Right renal cortex interstitium (tissue), 3 donors: ENCODE measurements around the gene PAGE1. TPM values are rescaled to one million over a fixed set of nuclear protein-coding genes. Genes with fewer than 3 reads are reported as not detected.
A peak's percentile ranks its signal among the peaks of the same experiment; 100 is the strongest.
"Not testable (repeated sequence)": the region's sequence is repeated elsewhere in the genome, so short reads cannot be mapped to it uniquely, and the experiment has no call there.

Experiments
- DNase-seq, 3 donors: peaks; one replicate each; pipeline ENCODE4 v3.0.0-alpha.2; 2013; ENCODE audit warnings: low read depth in 3 of 3, low spot score in 2 of 3
- polyA plus RNA-seq, 3 donors: library from polyadenylated mRNA; unstranded; fragments of 120-200 nt; gene quantifications; one replicate each; pipeline ENCODE4 v1.2.1, GENCODE V29; 2013; ENCODE audit not compliant: insufficient read length in 3 of 3

Gene PAGE1
- polyA plus RNA-seq: not detected

- no peak for DNase-seq
Measured at GRCh38 chrX:49695276-49696180, at the start of gene PAGE1. Gene PAGE1 (minus strand): TSS chrX:49695984. CDS start chrX:49694770, 1,214 bp downstream.

DNA sequence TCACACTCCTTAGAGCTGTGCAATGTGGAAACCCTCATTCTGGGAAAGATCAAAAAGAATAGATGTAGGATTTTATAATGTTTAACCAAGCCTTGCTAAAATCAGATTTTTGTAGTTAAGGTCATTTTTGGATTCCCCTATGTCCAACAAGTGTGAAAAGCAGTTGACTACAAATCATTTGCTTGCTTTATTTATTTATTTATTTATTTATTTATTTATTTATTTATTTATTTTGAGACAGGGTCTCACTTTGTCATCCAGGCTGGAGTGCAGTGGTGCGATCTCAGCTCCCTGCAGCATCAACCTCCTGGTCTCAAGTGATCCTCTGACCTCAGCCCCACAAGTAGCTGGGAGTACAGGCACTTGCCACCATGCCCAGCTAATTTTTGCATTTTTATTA, 45.7 kb upstream of the PAGE1 start:
- not testable (repeated sequence) for DNase-seq

DNA sequence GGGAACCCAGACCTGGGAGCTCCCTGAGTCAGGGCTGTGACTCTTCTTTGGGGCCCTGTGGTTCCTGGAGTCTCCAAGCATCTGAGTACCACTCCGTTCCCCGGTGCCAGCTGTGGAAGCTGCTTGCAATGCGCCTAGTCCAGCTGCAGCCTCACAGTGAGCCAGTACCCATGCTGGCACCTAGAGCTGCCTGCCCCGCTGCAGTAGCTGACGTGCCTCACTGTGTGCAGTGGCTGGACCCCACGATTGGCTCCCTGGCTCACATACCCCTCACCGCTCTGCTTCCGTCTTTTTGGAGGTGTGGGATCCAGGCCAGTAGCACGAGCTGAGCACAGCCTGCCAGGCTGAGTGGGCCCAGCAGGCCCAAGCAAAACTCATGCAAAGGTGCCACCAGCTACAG, 32.1 kb upstream of the PAGE1 start:
- no peak for DNase-seq

DNA sequence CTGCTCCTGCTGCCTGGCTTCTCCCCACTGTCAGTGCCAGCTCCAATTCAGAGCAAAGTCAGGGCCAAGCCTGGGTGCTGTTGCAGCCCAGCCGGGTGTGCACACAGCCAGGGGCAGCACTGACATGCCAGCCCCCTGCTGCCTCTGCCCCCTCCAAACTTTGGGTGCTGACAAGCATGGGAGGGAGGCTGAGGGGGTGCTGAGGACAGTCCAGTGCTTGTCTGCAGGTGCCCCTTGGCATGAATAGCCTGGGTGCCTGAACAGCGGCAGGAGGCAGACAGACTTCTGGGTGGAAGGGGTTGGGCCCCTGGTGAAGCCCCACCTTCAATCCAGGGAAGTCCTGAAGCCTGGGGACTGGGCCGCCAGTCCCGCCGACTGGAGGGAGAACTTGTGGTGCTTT, 31.2 kb upstream of the PAGE1 start:
- DNase-seq: no peak

DNA sequence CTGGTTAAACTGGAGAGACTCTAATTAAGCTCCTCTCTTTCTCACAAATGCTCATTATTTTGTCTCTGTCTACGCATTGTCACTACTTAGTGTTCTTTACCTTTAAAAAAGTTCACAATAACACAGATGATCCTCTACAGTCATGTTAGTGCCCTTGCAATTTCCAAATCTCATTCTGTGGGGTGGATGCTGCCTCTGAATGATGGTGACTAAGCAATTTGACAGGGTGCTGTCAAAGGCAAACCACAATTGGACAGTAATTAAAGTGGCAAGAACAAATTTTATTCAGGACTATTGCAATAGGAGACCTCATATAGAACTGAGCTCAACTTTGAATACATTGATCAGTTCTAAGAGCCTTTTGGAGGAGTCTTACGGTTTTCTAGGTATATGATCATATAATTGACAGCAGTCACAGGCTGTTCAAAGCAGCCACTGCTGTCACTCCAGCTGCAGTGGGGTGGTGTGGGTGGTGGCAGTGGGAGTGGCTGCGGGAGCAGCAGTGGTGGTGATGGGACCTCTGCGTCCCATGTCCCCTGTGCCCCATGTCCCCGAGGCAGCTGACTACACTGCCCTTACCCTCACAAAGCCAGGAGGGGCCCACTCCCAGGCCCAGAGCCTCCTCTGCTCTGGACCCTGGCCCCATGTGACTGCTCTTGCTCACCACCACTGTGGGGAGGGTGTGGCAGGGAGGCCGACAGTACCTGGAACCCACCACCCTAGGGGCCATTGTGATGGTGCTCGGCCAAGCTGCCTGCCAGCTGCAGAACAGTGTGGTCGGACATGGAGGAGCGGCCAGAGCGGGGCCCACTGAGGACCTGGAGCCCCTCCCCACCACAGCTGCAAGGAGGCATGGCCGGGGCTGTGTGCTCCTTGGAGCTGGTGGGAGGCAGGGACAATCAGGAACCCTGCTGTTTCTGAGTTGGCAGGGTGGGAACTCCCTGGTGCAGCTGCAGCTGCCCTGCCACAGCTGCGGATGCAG, 30.4 kb upstream of the PAGE1 start:
- no peak for DNase-seq

DNA sequence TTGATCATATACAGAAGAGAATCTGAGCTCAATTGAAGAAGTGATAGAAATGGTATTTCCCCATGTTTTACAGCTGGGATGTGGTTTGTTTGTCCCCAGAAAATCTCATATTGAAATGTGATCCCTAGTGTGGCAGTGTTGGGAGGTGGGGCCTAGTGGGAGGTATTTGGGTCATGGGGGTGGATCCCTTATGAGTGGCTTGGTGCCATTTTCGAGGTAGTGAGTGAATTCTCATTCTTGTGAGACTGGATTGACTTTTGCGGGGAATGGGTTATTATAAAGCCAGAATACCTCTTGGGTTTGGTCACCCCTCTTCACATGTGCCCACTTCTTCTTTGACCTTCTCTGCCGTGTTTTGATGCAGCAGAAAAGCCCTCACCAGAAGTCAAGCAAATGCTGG, 29.6 kb upstream of the PAGE1 start:
- no peak for DNase-seq

GRCh38 chrX:49720106-49720505, 24.3 kb upstream of the PAGE1 start:
- not testable (repeated sequence) for DNase-seq

GRCh38 chrX:49712577-49712976, 16.8 kb upstream of the PAGE1 start:
- no peak for DNase-seq

DNA sequence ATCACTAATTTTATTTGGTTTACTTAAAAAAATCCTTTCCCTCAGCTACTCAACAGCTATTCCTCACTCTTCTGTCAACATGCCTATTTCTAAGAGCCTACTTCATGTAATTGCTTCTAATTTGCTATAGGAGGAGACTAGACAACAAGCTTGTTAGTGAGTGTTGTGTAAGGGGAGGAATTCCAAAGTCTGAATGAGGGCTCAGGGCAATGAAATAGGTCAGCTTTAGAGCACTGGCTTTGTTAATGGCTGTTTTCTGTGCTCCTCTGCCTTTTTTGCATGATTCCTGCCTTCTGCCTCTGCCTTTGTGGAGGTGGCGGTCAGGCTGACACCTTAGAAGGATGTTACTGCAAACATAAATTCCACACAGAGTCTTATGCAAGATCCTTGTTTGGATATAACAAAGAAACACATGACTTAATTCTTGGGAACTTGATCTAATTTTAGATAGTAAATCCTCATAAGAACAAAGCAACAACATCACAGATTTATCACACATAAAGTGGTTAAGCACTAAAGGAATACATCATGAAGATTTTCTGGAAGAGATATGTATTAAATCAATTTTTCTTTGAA, 15.0 kb upstream of the PAGE1 start:
- no peak for DNase-seq

DNA sequence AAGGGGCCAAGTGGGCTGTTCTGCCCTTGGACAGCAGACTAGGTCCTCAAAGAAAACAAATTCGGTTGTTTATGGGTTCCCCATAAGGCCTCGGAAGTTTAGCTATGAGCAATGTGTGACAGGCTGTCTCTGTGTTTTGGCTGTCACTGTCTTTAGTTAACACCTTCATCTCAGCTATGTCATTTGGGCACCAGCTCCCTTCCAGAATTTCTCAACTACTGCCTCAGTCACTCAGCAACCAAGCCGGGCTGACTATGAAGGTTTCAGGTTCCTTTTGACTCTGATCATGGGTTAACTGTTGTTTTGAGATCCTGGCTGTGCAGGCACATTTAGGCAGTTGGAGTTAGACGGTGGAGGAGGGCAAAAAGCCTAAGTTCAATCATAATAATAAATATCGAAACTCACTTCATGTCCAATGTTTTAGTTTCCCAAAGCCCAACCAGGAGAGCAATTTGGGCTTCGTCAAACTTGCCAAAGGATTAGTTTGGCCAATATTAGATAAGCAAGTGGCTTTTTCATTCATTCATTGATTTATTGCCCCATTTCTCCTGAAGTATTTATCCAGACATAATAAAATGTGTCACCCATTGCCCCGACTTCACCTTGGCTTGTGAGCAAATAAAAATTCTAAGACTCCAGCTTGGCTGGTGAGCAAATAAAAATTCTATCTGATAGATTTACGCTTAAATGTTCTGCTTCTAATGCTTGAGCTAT, 9.1 kb upstream of the PAGE1 start:
- peak in 1 of 3 donors; percentile 1 for DNase-seq

DNA sequence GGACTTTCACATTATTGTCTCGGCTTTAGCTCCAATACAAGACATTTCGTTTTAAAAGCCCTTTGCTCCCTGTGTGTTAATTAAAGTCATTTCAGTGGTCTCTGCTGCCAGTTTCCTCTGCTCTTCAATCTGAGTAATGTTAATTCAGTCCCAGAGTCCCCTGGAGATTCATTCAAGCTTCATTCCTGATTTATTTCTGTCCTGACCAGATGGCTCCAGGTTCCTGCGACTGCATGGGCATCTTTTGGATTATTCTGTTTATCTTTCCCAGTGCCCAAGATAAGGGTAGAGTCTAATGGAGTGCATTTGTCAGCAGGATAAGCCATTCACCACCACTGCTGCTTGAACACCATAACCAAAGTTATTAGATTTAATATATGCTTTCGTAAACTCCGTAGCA, 6.1 kb upstream of the PAGE1 start:
- DNase-seq: no peak

DNA sequence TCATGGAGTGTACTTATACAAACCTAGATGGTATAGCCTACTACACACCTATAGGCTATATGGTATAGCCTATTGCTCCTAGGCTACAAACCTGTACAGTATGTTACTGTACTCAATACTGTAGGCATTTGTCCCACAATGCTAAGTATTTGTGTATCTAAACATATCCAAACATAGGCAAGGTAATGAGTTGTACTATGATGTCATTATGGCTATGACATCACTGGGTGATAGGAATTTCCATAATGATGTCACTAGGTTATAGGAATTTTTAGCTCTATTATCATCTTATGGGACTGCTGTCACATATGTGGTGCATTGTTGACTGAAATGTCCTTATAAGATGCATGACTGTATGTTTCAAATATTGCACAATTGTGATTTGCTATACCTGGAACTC, 5.5 kb upstream of the PAGE1 start:
- DNase-seq: no peak

DNA sequence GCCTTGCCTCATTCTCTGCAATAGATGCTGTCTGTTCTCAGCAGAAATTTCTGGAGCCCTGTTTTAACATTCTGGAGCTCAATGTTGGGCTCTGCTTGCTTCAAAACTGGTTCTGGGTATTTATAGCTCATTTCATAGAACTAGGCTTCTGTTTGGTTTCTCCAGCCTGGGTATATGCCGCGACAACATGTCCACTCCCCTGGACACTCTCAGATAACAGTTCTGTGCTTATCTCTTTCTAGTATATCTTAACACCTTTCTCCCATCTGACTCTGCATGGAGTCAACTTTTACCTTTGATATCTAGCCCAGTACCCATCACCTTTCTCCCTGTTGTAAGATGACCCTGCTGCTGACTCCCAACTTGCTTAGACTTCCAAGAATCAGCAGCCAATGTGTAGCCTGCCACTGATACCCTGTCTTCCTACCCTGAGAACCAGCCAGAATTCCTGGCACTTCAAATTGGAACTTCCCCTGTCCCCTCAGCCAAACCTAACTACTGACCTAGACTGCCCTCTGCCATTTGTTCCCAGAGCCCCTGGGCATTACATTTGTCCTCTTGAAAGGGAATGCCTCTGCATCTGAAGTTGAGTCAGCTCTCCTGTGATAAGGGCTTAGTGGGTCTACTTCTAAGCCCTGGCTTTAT, 20.6 kb downstream of the PAGE1 start:
- no peak for DNase-seq

- no peak for DNase-seq
Measured at GRCh38 chrX:49673394-49673793, 22.4 kb downstream of the PAGE1 start.

GRCh38 chrX:49664824-49665223, 31.0 kb downstream of the PAGE1 start:
- DNase-seq: no peak

DNA sequence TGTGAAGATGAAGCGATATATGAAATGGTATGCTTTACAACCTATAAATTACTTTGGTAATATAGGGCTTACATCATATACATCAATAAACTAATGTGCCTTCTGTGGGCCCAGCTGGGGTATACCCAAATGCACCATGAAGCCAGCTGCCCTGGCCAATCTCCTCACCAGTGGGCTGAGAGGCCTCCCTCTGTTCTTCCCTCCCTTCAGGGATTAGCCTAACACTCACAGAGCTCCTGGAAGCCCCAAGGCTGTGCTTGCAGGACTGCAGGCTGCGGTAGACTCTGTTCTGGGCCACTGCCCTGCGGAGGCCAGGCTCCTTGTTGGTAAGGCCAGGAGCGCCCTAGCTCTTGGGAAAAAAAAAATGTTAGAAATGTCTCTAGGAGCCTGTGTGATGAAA, 33.9 kb downstream of the PAGE1 start:
- no peak for DNase-seq

- no peak for DNase-seq
Measured at GRCh38 chrX:49659771-49660170, 36.0 kb downstream of the PAGE1 start.

DNA sequence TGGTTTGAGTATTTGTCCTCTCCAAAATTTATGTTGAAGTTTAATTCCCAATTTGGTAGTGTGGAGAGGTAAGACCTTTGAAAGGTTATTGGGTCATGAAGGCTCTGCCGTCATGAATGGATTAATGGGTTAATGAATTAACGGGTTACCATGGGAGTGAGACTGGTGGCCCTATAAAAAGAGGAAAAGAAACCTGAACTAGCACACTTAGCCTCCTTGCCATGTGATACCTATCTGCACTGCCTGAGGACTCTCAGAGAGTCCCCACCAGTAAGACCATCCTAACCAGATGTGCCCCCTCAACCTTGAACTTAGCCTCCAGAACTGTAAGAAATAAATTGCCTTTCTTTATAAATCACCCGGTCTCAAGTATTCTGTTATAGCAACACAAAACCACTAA, 39.3 kb downstream of the PAGE1 start:
- peak in 1 of 3 donors; percentile 1 for DNase-seq

- no peak for DNase-seq
Measured at GRCh38 chrX:49644991-49645637, 50.7 kb downstream of the PAGE1 start.
